HEK293 (cell line): ENCODE measurements around the gene HMGXB3.

Experiments used
- BCL11B ChIP-seq: fragments of 450-650 bp; formaldehyde crosslinking; IDR thresholded peaks from 2 replicates; pipeline ENCODE4 v1.5.1; 2016; ENCODE audit warnings: low read depth, missing biosample characterization, missing genetic modification characterization
- KLF1 ChIP-seq: fragments of 450-650 bp; formaldehyde crosslinking; IDR thresholded peaks from 2 replicates; pipeline ENCODE4 v1.5.1; 2016; ENCODE audit warnings: missing biosample characterization, missing genetic modification characterization
- MYNN ChIP-seq: fragments of 450-650 bp; formaldehyde crosslinking; IDR thresholded peaks from 2 replicates; pipeline ENCODE4 v1.5.1; 2016; ENCODE audit warnings: missing biosample characterization, missing genetic modification characterization, borderline replicate concordance
- PBX3 ChIP-seq: sonication (generic); formaldehyde crosslinking; IDR thresholded peaks from 2 replicates; pipeline ENCODE4 v1.8.1; 2022; ENCODE audit warnings: mild to moderate bottlenecking, moderate library complexity, missing genetic modification reagents
- ZBTB20 ChIP-seq: fragments of 450-650 bp; formaldehyde crosslinking; IDR thresholded peaks from 2 replicates; pipeline ENCODE4 v1.5.1; 2016; ENCODE audit warnings: missing biosample characterization, missing genetic modification characterization
- ZNF121 ChIP-seq: fragments of 450-650 bp; formaldehyde crosslinking; IDR thresholded peaks from 2 replicates; pipeline ENCODE4 v1.5.1; 2016; ENCODE audit warnings: missing biosample characterization, missing genetic modification characterization
- ZNF24 ChIP-seq: fragments of 450-650 bp; formaldehyde crosslinking; IDR thresholded peaks from 2 replicates; pipeline ENCODE4 v1.5.1; 2016; ENCODE audit warnings: missing biosample characterization, missing genetic modification characterization
- ZNF302 ChIP-seq: fragments of 450-650 bp; formaldehyde crosslinking; IDR thresholded peaks from 2 replicates; pipeline ENCODE4 v1.5.1; 2016; ENCODE audit warnings: missing biosample characterization, missing genetic modification characterization, low read depth
- ZNF324 ChIP-seq: fragments of 450-650 bp; formaldehyde crosslinking; IDR thresholded peaks from 2 replicates; pipeline ENCODE4 v1.5.1; 2016; ENCODE audit warnings: missing biosample characterization, missing genetic modification characterization
- TF ChIP-seq, protein P1 (sequence below): fragments of 450-650 bp; formaldehyde crosslinking; IDR thresholded peaks from 2 replicates; pipeline ENCODE4 v1.5.1; 2016; ENCODE audit warnings: missing biosample characterization, missing genetic modification characterization, borderline replicate concordance
- TF ChIP-seq, protein P2 (sequence below): fragments of 450-650 bp; formaldehyde crosslinking; IDR thresholded peaks from 2 replicates; pipeline ENCODE4 v1.5.1; 2016; ENCODE audit warnings: missing biosample characterization, missing genetic modification characterization
- TF ChIP-seq, protein P3 (sequence below): fragments of 450-650 bp; formaldehyde crosslinking; IDR thresholded peaks from 2 replicates; pipeline ENCODE4 v1.5.1; 2016; ENCODE audit warnings: missing biosample characterization, missing genetic modification characterization
- TF ChIP-seq, protein P4 (sequence below): fragments of 450-650 bp; formaldehyde crosslinking; IDR thresholded peaks from 2 replicates; pipeline ENCODE4 v1.5.1; 2016; ENCODE audit warnings: missing biosample characterization, missing genetic modification characterization
- TF ChIP-seq, protein P5 (sequence below): fragments of 450-650 bp; formaldehyde crosslinking; IDR thresholded peaks from 2 replicates; pipeline ENCODE4 v1.5.1; 2016; ENCODE audit warnings: missing biosample characterization, missing genetic modification characterization

GRCh38 chr5:150024346-150024984 is 23.9 kb downstream of the HMGXB3 start:
- TF ChIP-seq, protein P1, sequence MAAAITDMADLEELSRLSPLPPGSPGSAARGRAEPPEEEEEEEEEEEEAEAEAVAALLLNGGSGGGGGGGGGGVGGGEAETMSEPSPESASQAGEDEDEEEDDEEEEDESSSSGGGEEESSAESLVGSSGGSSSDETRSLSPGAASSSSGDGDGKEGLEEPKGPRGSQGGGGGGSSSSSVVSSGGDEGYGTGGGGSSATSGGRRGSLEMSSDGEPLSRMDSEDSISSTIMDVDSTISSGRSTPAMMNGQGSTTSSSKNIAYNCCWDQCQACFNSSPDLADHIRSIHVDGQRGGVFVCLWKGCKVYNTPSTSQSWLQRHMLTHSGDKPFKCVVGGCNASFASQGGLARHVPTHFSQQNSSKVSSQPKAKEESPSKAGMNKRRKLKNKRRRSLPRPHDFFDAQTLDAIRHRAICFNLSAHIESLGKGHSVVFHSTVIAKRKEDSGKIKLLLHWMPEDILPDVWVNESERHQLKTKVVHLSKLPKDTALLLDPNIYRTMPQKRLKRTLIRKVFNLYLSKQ: no peak
- TF ChIP-seq, protein P2, sequence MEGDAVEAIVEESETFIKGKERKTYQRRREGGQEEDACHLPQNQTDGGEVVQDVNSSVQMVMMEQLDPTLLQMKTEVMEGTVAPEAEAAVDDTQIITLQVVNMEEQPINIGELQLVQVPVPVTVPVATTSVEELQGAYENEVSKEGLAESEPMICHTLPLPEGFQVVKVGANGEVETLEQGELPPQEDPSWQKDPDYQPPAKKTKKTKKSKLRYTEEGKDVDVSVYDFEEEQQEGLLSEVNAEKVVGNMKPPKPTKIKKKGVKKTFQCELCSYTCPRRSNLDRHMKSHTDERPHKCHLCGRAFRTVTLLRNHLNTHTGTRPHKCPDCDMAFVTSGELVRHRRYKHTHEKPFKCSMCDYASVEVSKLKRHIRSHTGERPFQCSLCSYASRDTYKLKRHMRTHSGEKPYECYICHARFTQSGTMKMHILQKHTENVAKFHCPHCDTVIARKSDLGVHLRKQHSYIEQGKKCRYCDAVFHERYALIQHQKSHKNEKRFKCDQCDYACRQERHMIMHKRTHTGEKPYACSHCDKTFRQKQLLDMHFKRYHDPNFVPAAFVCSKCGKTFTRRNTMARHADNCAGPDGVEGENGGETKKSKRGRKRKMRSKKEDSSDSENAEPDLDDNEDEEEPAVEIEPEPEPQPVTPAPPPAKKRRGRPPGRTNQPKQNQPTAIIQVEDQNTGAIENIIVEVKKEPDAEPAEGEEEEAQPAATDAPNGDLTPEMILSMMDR: no peak
- TF ChIP-seq ZNF324: no peak
- TF ChIP-seq ZNF24 (tag by site-specific recombination): no peak
- TF ChIP-seq BCL11B: no peak
- TF ChIP-seq KLF1 (tag by site-specific recombination): no peak
- TF ChIP-seq, protein P3, sequence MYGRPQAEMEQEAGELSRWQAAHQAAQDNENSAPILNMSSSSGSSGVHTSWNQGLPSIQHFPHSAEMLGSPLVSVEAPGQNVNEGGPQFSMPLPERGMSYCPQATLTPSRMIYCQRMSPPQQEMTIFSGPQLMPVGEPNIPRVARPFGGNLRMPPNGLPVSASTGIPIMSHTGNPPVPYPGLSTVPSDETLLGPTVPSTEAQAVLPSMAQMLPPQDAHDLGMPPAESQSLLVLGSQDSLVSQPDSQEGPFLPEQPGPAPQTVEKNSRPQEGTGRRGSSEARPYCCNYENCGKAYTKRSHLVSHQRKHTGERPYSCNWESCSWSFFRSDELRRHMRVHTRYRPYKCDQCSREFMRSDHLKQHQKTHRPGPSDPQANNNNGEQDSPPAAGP (tag by site-specific recombination): no peak
- no peak for TF ChIP-seq MYNN (tag by site-specific recombination)
- no peak for TF ChIP-seq ZNF121 (tag by site-specific recombination)
- TF ChIP-seq, protein P4, sequence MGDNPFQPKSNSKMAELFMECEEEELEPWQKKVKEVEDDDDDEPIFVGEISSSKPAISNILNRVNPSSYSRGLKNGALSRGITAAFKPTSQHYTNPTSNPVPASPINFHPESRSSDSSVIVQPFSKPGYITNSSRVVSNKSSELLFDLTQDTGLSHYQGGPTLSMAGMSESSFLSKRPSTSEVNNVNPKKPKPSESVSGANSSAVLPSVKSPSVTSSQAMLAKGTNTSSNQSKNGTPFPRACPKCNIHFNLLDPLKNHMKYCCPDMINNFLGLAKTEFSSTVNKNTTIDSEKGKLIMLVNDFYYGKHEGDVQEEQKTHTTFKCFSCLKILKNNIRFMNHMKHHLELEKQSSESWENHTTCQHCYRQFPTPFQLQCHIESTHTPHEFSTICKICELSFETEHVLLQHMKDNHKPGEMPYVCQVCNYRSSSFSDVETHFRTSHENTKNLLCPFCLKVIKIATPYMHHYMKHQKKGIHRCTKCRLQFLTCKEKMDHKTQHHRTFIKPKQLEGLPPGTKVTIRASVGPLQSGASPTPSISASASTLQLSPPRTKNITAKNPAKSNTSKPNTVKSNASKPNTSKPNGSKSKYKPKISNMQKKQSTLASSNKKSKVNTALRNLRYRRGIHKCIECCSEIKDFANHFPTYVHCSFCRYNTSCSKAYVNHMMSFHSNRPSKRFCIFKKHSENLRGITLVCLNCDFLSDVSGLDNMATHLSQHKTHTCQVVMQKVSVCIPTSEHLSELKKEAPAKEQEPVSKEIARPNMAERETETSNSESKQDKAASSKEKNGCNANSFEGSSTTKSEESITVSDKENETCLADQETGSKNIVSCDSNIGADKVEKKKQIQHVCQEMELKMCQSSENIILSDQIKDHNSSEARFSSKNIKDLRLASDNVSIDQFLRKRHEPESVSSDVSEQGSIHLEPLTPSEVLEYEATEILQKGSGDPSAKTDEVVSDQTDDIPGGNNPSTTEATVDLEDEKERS (tag by site-specific recombination): no peak
- TF ChIP-seq PBX3 (CRISPR knock-in tag): no peak
- TF ChIP-seq ZBTB20: no peak
- TF ChIP-seq, protein P5, sequence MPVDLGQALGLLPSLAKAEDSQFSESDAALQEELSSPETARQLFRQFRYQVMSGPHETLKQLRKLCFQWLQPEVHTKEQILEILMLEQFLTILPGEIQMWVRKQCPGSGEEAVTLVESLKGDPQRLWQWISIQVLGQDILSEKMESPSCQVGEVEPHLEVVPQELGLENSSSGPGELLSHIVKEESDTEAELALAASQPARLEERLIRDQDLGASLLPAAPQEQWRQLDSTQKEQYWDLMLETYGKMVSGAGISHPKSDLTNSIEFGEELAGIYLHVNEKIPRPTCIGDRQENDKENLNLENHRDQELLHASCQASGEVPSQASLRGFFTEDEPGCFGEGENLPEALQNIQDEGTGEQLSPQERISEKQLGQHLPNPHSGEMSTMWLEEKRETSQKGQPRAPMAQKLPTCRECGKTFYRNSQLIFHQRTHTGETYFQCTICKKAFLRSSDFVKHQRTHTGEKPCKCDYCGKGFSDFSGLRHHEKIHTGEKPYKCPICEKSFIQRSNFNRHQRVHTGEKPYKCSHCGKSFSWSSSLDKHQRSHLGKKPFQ (tag by site-specific recombination): no peak
- TF ChIP-seq ZNF302: no peak
